ENCODE measurements around the gene SP7. TPM values are rescaled to one million over a fixed set of nuclear protein-coding genes. Genes with fewer than 3 reads are reported as not detected.

Gene SP7
- total and polyA plus RNA-seq, 8 donors: not detected

- 1 to 2% (median 2%) methylated on average over 29 to 42 of the region's 42 CpGs for WGBS, 5 donors
- DNase-seq: peak; percentile 88 to 97
- H3K27me3 ChIP-seq: no peaks in the 10 kb centered on the region
- H3K4me3 ChIP-seq: peak within 1 kb of the TSS; percentile 73 to 92 (median 83)
- intact Hi-C loops (cut with DNase I; ENCODE audit: low total_unique reads): no loop called here
- no peaks in the 10 kb centered on the region for H3K9me3 ChIP-seq
- TF ChIP-seq CTCF (IDR thresholded peaks at IDR 0.05): peak in 1 of 7 experiments; percentile 9
- TF ChIP-seq POLR2A (IDR thresholded peaks at IDR 0.05): peak in 2 of 4 donors; percentile 24 to 34
- TF ChIP-seq EP300 (IDR thresholded peaks at IDR 0.05): no peak
- TF ChIP-seq POLR2AphosphoS5 (IDR thresholded peaks at IDR 0.05): peak; percentile 77 to 97 (median 78)
- H3K36me3 ChIP-seq: peaks cover 7 to 23% (median 16%) of the 10 kb centered on the region in 4 donors
- H3K4me1 ChIP-seq: peaks cover 24 to 49% (median 43%) of the 10 kb centered on the region in 4 donors
- peak within 1 kb of the TSS; percentile 83 to 93 (median 89) for H3K27ac ChIP-seq
Observed at GRCh38 chr12:53295070-53295890, 40.9 kb downstream of the SP7 start, which contains the start of gene PFDN5. Gene PFDN5, plus strand, starts transcription at chr12:53295542. Its CDS starts 26 bp downstream, at chr12:53295568.

- no peaks in the 10 kb centered on the region for H3K27me3 ChIP-seq
- no peak overlapping the region for H3K27ac ChIP-seq
- H3K4me3 ChIP-seq: no peak overlapping the region
- TF ChIP-seq EP300 (IDR thresholded peaks at IDR 0.05): no peak
- TF ChIP-seq CTCF (IDR thresholded peaks at IDR 0.05): no peak
- TF ChIP-seq POLR2A (IDR thresholded peaks at IDR 0.05): no peak
- no peak for TF ChIP-seq POLR2AphosphoS5 (IDR thresholded peaks at IDR 0.05)
- no peaks in the 10 kb centered on the region for H3K9me3 ChIP-seq
- intact Hi-C loops (cut with DNase I; ENCODE audit: low total_unique reads): no loop called here
- no peak for DNase-seq
- peaks cover 0 to 16% (median 1%) of the 10 kb centered on the region in 4 donors for H3K36me3 ChIP-seq
- H3K4me1 ChIP-seq: peaks cover 12 to 25% (median 24%) of the 10 kb centered on the region in 4 donors
Observed at GRCh38 chr12:53292426-53292825, 43.7 kb downstream of the SP7 start.

GRCh38 chr12:53290661-53291060, 45.5 kb downstream of the SP7 start:
- no peak overlapping the region for H3K27ac ChIP-seq
- peaks cover 0 to 8% (median 8%) of the 10 kb centered on the region in 4 donors for H3K4me1 ChIP-seq
- H3K36me3 ChIP-seq: peaks cover 0 to 7% (median 0%) of the 10 kb centered on the region in 4 donors
- no peaks in the 10 kb centered on the region for H3K27me3 ChIP-seq
- intact Hi-C loops (cut with DNase I; ENCODE audit: low total_unique reads): no loop called here
- H3K9me3 ChIP-seq: no peaks in the 10 kb centered on the region
- no peak for DNase-seq
- H3K4me3 ChIP-seq: no peak overlapping the region
- 88 to 93% (median 92%) methylated on average over 9 of the region's 9 CpGs for WGBS, 5 donors
- no peak for TF ChIP-seq CTCF (IDR thresholded peaks at IDR 0.05)

GRCh38 chr12:53289891-53290290, 46.3 kb downstream of the SP7 start:
- no peak for TF ChIP-seq EP300 (IDR thresholded peaks at IDR 0.05)
- TF ChIP-seq CTCF (IDR thresholded peaks at IDR 0.05): no peak
- H3K36me3 ChIP-seq: peaks cover 0 to 7% (median 0%) of the 10 kb centered on the region in 4 donors
- no peaks in the 10 kb centered on the region for H3K9me3 ChIP-seq
- intact Hi-C loops (cut with DNase I; ENCODE audit: low total_unique reads): loop anchor here (10.0 kb wide), 1 partner anchor 75 kb away; no protein-coding TSS in a partner anchor
- no peak overlapping the region for H3K27ac ChIP-seq
- H3K4me3 ChIP-seq: no peak overlapping the region
- H3K4me1 ChIP-seq: peaks cover 0 to 5% (median 5%) of the 10 kb centered on the region in 4 donors
- DNase-seq: no peak
- H3K27me3 ChIP-seq: no peaks in the 10 kb centered on the region
- WGBS, 5 donors: 72 to 93% (median 74%) methylated on average over 4 of the region's 4 CpGs
